K562 (cell line): ENCODE results near the gene DNAJC8. TPM values are rescaled to one million over a fixed set of nuclear protein-coding genes. Genes with fewer than 3 reads are reported as not detected.

Source experiments
- ATAC-seq: fragments of 200-7000 bp; cut with Tn5 transposase; 3 replicates; pipeline ENCODE4 v1.9.1; 2020; ENCODE audit warnings: moderate library complexity
- BruUV-seq: library from RNA; stranded (reverse); fragments of 400-500 nt; replicated peaks from 2 replicates; lab custom pipeline; 2021; lab: Mats Ljungman, UMichigan
- CTCF ChIA-PET: fragments of 300-600 bp; formaldehyde crosslinking; extraction: SDS; loops from one replicate; lab custom pipeline; 2021; ENCODE audit warnings: low intra/inter-chr PET ratio; lab: Yijun Ruan, JAX
- POLR2A ChIA-PET: fragments of 300-600, 350-650 bp; sonication (Branson Sonifier 250); formaldehyde crosslinking; extraction: SDS; loops from one replicate; lab custom pipeline; 2021; ENCODE audit warnings: antibody characterized with exemption, inconsistent platforms; lab: Yijun Ruan, JAX
- DNase-seq, 4 experiments: peaks; one replicate each; pipeline versions ENCODE4 v3.0.0 to v3.0.0-alpha.2; 2011 to 2018; ENCODE audit warnings: low spot score in 3 of 4, mixed read lengths in 3 of 4; ENCODE audit errors: extremely low read depth in 1 of 4
- FAIRE-seq: peaks from 2 replicates; lab custom pipeline; 2011; peaks lifted over from hg19 to GRCh38; lab: Jason Lieb, UNC
- H2AFZ ChIP-seq: 2 replicates; pipeline ENCODE4 v1.6.0; 2011; ENCODE audit warnings: low read depth, low read length, control low read depth, inconsistent platforms
- H3K27ac ChIP-seq: fragments of 200-600 bp; 3 replicates; pipeline ENCODE4 v1.8.0; 2011; ENCODE audit warnings: low read depth, mild to moderate bottlenecking, control low read depth, inconsistent platforms, low read length, moderate library complexity, mixed read lengths; ENCODE audit errors: extremely low read depth
- H3K27me3 ChIP-seq, 2 experiments: fragments of 300-600 bp in 1 of 2; 2 replicates in 1 of 2; 3 replicates in 1 of 2; pipeline versions ENCODE4 v1.6.0 to v1.8.0; 2011; ENCODE audit warnings: inconsistent platforms in 2 of 2, low read length in 2 of 2, mild to moderate bottlenecking in 1 of 2, mixed read lengths in 1 of 2, moderate library complexity in 1 of 2; ENCODE audit not compliant: control insufficient read depth in 2 of 2, insufficient read depth in 2 of 2
- H3K36me3 ChIP-seq: fragments of 300-600 bp; 3 replicates; pipeline ENCODE4 v1.8.0; 2011; ENCODE audit warnings: mild to moderate bottlenecking, low read length, inconsistent platforms; ENCODE audit not compliant: control insufficient read depth, insufficient read depth
- H3K4me1 ChIP-seq, 2 experiments: fragments of 200-600 bp in 1 of 2; replicated peaks in 1 of 2; 2 replicates in 1 of 2; 3 replicates in 1 of 2; pipeline versions ENCODE4 v1.5.1 to v1.8.0; 2011; ENCODE audit warnings: inconsistent platforms in 2 of 2, low read length in 2 of 2, mild to moderate bottlenecking in 1 of 2, mixed read lengths in 1 of 2, moderate library complexity in 1 of 2; ENCODE audit not compliant: control insufficient read depth in 2 of 2, insufficient read depth in 2 of 2
- H3K4me2 ChIP-seq: 2 replicates; pipeline ENCODE4 v1.6.1; 2011; ENCODE audit warnings: low read length, control low read depth, inconsistent platforms, mixed read lengths; ENCODE audit not compliant: insufficient read depth
- H3K4me3 ChIP-seq: fragments of 200-600 bp; sonication (generic), shearing (Covaris generic); 2 replicates; pipeline ENCODE4 v1.5.1; 2016; ENCODE audit warnings: control low read depth, inconsistent platforms
- H3K79me2 ChIP-seq: fragments of 200-600 bp; 3 replicates; pipeline ENCODE4 v1.8.0; 2011; ENCODE audit warnings: low read length, inconsistent platforms; ENCODE audit not compliant: control insufficient read depth, insufficient read depth
- H3K9ac ChIP-seq, 2 experiments: 2 replicates each; pipeline versions ENCODE4 v1.6.0 to v1.6.1; 2011; ENCODE audit warnings: low read depth in 2 of 2, low read length in 2 of 2, control low read depth in 1 of 2, inconsistent platforms in 1 of 2, mild to moderate bottlenecking in 1 of 2, mixed read lengths in 1 of 2; ENCODE audit not compliant: insufficient read depth in 1 of 2
- H3K9me1 ChIP-seq: one replicate; pipeline ENCODE4 v1.6.0; 2011; ENCODE audit warnings: inconsistent platforms, mild to moderate bottlenecking, low read length, moderate library complexity; ENCODE audit not compliant: control insufficient read depth, insufficient read depth
- H3K9me3 ChIP-seq: replicated peaks from 2 replicates; pipeline ENCODE4 v1.5.1; 2011; ENCODE audit warnings: low read depth, low read length, inconsistent platforms; ENCODE audit not compliant: control insufficient read depth, insufficient read depth
- H4K20me1 ChIP-seq: replicated peaks from 2 replicates; pipeline ENCODE4 v1.6.1; 2011; ENCODE audit warnings: low read length, inconsistent platforms, mixed read lengths; ENCODE audit not compliant: control insufficient read depth, insufficient read depth
- BDP1 ChIP-seq: IDR thresholded peaks from 3 replicates; pipeline ENCODE4 v1.6.1; 2011; ENCODE audit not compliant: insufficient read length, insufficient read depth
- BMI1 ChIP-seq: fragments of 150-350 bp; IDR thresholded peaks from 2 replicates; pipeline ENCODE4 v1.6.1; 2014; ENCODE audit warnings: low read length
- ESRRA ChIP-seq: fragments of 450-650 bp; IDR thresholded peaks from 2 replicates; pipeline ENCODE4 v1.6.1; 2014; ENCODE audit warnings: low read depth, mild to moderate bottlenecking, moderate library complexity, borderline replicate concordance
- HMBOX1 ChIP-seq: sonication (generic); IDR thresholded peaks from 2 replicates; pipeline ENCODE4 v1.6.1; 2016
- NR2C1 ChIP-seq, 2 experiments: fragments of 450-650 bp; IDR thresholded peaks; 2 replicates each; pipeline ENCODE4 v1.6.1; 2017; ENCODE audit warnings: mild to moderate bottlenecking in 2 of 2, antibody characterized with exemption in 1 of 2, inconsistent platforms in 1 of 2, missing compliant biosample characterization in 1 of 2, missing genetic modification characterization in 1 of 2
- POLR2AphosphoS5 ChIP-seq: IDR thresholded peaks from 2 replicates; pipeline ENCODE4 v1.6.1; 2011; ENCODE audit warnings: mild to moderate bottlenecking, low read depth, low read length, moderate library complexity; ENCODE audit not compliant: control insufficient read depth, insufficient read depth
- RBM34 ChIP-seq: fragments of 200-400 bp; formaldehyde crosslinking; IDR thresholded peaks from 2 replicates; pipeline ENCODE4 v1.6.1; 2018; ENCODE audit warnings: low read length, borderline replicate concordance; ENCODE audit not compliant: insufficient read depth
- ZC3H8 ChIP-seq: fragments of 450-650 bp; IDR thresholded peaks from 2 replicates; pipeline ENCODE4 v1.6.1; 2017
- ZKSCAN3 ChIP-seq: fragments of 250-450 bp; sonication (Bioruptor Pico); IDR thresholded peaks from 2 replicates; pipeline ENCODE4 v1.4.0; 2020
- ZNF12 ChIP-seq: sonication (generic); formaldehyde crosslinking; IDR thresholded peaks from 2 replicates; pipeline ENCODE4 v1.4.0; 2020; ENCODE audit warnings: mild to moderate bottlenecking, missing genetic modification reagents
- ZNF311 ChIP-seq: fragments of 250-450 bp; sonication (Bioruptor Pico); IDR thresholded peaks from 2 replicates; pipeline ENCODE4 v1.4.0; 2020; ENCODE audit warnings: mild to moderate bottlenecking, moderate library complexity
- WGBS: fragments of 100-300 bp; shearing (Covaris generic); methylation state at CpG from one replicate; pipeline ENCODE4 v1.1.6; 2016; ENCODE audit warnings: low coverage, mixed read lengths; ENCODE audit not compliant: insufficient coverage; ENCODE audit errors: missing lambda C conversion rate; 5-methylcytosine and 5-hydroxymethylcytosine counted together
- in situ Hi-C: fragments of 300-500 bp; cut with MboI; formaldehyde crosslinking; loops from 4 replicates; pipeline ENCODE4 v1.15.0; 2018; ENCODE audit warnings: inconsistent platforms, mixed read lengths
- intact Hi-C: fragments of 100-400 bp; cut with micrococcal nuclease; formaldehyde crosslinking; loops from 2 replicates; pipeline ENCODE4 v1.14.2; 2022
- polyA plus RNA-seq, 8 experiments: library from polyadenylated mRNA; depleted of rRNA in 4 of 8; stranded (reverse) in 5 of 8; unstranded in 3 of 8; fragments of >200 nt; fragmentation: Nextera tagmentation in 2 of 8; fragmentation: Illumina TruSeq in 1 of 8; extraction: Ambion mirVana in 2 of 8; extraction: Trizol in 1 of 8; gene quantifications; 2 replicates each; pipeline versions ENCODE4 v1.2.1 to v1.2.3, GENCODE V29; 2011 to 2014; ENCODE audit warnings: inconsistent platforms in 1 of 8, missing spikeins in 1 of 8
- total RNA-seq, 7 experiments: library from RNA; depleted of rRNA in 6 of 7; stranded (reverse); fragments of >200 nt in 6 of 7; fragmentation: Illumina TruSeq in 2 of 7; extraction: Trizol in 2 of 7; gene quantifications; 2 replicates each; pipeline versions ENCODE4 v1.2.1 to v1.2.3, GENCODE V29; 2011 to 2021; ENCODE audit warnings: low replicate concordance in 1 of 7
- TF ChIP-seq, protein P1 (sequence below), 2 experiments: fragments of 450-650 bp; formaldehyde crosslinking in 1 of 2; IDR thresholded peaks; 2 replicates each; pipeline versions ENCODE4 v1.4.0 to v1.6.1; 2014 to 2020; ENCODE audit warnings: mild to moderate bottlenecking in 2 of 2, borderline replicate concordance in 1 of 2, low read depth in 1 of 2

DNAJC8 gene
- total and polyA plus RNA-seq, 9 of the 15 experiments (the other 6 are each of a cell fraction or from before 2014, with no cell fraction given): 143 to 508 (median 209) TPM

DNA sequence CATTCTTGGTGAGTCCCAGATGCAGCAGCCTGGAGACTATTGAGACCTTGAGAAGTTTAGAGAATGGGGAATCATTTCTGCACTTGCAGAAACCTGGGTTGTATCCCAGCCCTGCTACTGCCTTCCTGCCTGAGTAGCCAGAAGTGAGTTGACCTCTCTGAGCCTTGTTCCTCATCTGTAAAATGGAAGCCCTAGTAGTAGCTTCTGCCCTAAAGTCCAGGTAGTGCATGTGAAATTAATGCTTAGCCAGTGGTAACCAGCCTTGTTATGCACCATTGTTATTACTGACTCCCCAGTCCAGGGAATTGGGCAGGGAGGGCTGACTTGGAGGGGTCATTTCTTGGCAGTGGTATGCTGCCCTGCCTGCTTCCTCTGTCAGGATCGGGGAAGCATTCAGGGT lies 32.1 kb upstream of the DNAJC8 start:
- Histone ChIP-seq H3K4me3 (no peak overlapping the region), H3K4me2 (peak overlapping the region; percentile 56), H3K9me1 (no peaks in the 10 kb centered on the region), H3K36me3 (peaks cover 22% of the 10 kb centered on the region; the same call in 2 of the 3 replicates), H3K27me3 (no peaks in the 10 kb centered on the region), H3K79me2 (peaks cover 97% of the 10 kb centered on the region), H3K9me3 (no peaks in the 10 kb centered on the region), H3K4me1 (peaks cover 63 to 67% of the 10 kb centered on the region in 2 experiments), H3K9ac (peak overlapping the region; percentile 4 to 68; a peak in 1 of 4 replicates), H4K20me1 (peaks cover 61% of the 10 kb centered on the region), H2AFZ (no peak overlapping the region), H3K27ac (peak overlapping the region; percentile 9; the same call in 1 of the 3 replicates)
- DNase-seq: peak in 2 of 4 experiments; percentile 7
- peak; percentile 1; the same call in 2 of the 3 replicates for ATAC-seq
- WGBS: 71% methylated on average over 1 of the region's 1 CpG
- in situ Hi-C loops: no loop called here
- intact Hi-C loops: loop anchor here (5.0 kb wide), 1 partner anchor 62 kb away; the partner anchor contains the start of gene MED18
- ChIA-PET POLR2A (interaction anchor here (0.6 to 22.0 kb wide), 8 partner anchors 14 to 182 kb away, joined by 3 to 547 read pairs (median 6); partner anchors contain the start of genes ATP5IF1 and MED18), CTCF (no interaction called here)
- BruUV-seq: no TSS peak
- FAIRE-seq: no peak
- TF ChIP-seq BMI1: no peak
- TF ChIP-seq, protein P1, sequence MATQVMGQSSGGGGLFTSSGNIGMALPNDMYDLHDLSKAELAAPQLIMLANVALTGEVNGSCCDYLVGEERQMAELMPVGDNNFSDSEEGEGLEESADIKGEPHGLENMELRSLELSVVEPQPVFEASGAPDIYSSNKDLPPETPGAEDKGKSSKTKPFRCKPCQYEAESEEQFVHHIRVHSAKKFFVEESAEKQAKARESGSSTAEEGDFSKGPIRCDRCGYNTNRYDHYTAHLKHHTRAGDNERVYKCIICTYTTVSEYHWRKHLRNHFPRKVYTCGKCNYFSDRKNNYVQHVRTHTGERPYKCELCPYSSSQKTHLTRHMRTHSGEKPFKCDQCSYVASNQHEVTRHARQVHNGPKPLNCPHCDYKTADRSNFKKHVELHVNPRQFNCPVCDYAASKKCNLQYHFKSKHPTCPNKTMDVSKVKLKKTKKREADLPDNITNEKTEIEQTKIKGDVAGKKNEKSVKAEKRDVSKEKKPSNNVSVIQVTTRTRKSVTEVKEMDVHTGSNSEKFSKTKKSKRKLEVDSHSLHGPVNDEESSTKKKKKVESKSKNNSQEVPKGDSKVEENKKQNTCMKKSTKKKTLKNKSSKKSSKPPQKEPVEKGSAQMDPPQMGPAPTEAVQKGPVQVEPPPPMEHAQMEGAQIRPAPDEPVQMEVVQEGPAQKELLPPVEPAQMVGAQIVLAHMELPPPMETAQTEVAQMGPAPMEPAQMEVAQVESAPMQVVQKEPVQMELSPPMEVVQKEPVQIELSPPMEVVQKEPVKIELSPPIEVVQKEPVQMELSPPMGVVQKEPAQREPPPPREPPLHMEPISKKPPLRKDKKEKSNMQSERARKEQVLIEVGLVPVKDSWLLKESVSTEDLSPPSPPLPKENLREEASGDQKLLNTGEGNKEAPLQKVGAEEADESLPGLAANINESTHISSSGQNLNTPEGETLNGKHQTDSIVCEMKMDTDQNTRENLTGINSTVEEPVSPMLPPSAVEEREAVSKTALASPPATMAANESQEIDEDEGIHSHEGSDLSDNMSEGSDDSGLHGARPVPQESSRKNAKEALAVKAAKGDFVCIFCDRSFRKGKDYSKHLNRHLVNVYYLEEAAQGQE (IDR thresholded peaks at IDR 0.05; ENCODE audit: borderline replicate concordance): no peak
- TF ChIP-seq, protein P1 (CRISPR knock-in tag; IDR thresholded peaks at IDR 0.05; ENCODE audit: low read depth): no peak
- no peak for TF ChIP-seq ZNF311 (CRISPR knock-in tag)
- peak; percentile 64 for TF ChIP-seq ESRRA
- TF ChIP-seq ZNF12 (CRISPR knock-in tag): no peak
- no peak for TF ChIP-seq ZKSCAN3 (CRISPR knock-in tag)
- no peak for TF ChIP-seq POLR2AphosphoS5
- TF ChIP-seq HMBOX1: no peak
- no peak for TF ChIP-seq NR2C1 (IDR thresholded peaks at IDR 0.05)
- no peak for TF ChIP-seq NR2C1 (tag; IDR thresholded peaks at IDR 0.05)
- TF ChIP-seq RBM34: no peak
- TF ChIP-seq BDP1: no peak
- TF ChIP-seq ZC3H8: no peak
